ENCODE measurements around the gene ZC3H12A. TPM values are rescaled to one million over a fixed set of nuclear protein-coding genes. Genes with fewer than 3 reads are reported as not detected.
A peak's percentile ranks its signal among the peaks of the same experiment; 100 is the strongest.
"Not testable (repeated sequence)": the region's sequence is repeated elsewhere in the genome, so short reads cannot be mapped to it uniquely, and the experiment has no call there.

ZC3H12A gene
- total RNA-seq, 1 experiment from 2014 or later: 9.4 TPM

GRCh38 chr1:37502791-37503190 lies 28.4 kb downstream of the ZC3H12A start:
- in situ Hi-C loops (cut with HindIII; ENCODE audit: low pct_unique_long_range_greater_than_20kb, low sequenced_read_pairs); H3K9me3 ChIP-seq (ENCODE audit: control insufficient read depth, insufficient read depth, low read depth, low read length); DNase-seq (ENCODE audit: low read depth, low spot score); H3K4me3 ChIP-seq (ENCODE audit: low read depth in 2 of 2, low read length in 2 of 2); ATAC-seq; intact Hi-C loops (cut with micrococcal nuclease; ENCODE audit: unreplicated experiment); H3K27me3 ChIP-seq (ENCODE audit: control insufficient read depth, insufficient read depth, low read length); BruUV-seq (replicated peaks); H3K27ac ChIP-seq (ENCODE audit: low read length); H3K36me3 ChIP-seq (ENCODE audit: control insufficient read depth, insufficient read depth, low read length): not testable (repeated sequence)
- peaks cover 12% of the 10 kb centered on the region; the same call in 1 of the 2 replicates for H3K4me1 ChIP-seq (ENCODE audit: control insufficient read depth, insufficient read depth, low read length)
- ChIA-PET CTCF (interaction anchor here (0.6 kb wide), 1 partner anchor 31 kb away, joined by 5 read pairs; no protein-coding TSS in a partner anchor), POLR2A (interaction anchor here (0.6 kb wide), 1 partner anchor 15 kb away, joined by 3 read pairs; no protein-coding TSS in a partner anchor)

- Histone ChIP-seq H3K4me1 (ENCODE audit: control insufficient read depth, insufficient read depth, low read length) (no peaks in the 10 kb centered on the region), H3K27ac (ENCODE audit: low read length) (no peak overlapping the region), H3K4me3 (ENCODE audit: low read depth in 2 of 2, low read length in 2 of 2) (no peak overlapping the region), H3K36me3 (ENCODE audit: control insufficient read depth, insufficient read depth, low read length) (peaks cover 9% of the 10 kb centered on the region; the same call in 1 of the 2 replicates), H3K9me3 (ENCODE audit: control insufficient read depth, insufficient read depth, low read depth, low read length) (no peaks in the 10 kb centered on the region), H3K27me3 (ENCODE audit: control insufficient read depth, insufficient read depth, low read length) (no peaks in the 10 kb centered on the region)
- ATAC-seq (no peak), DNase-seq (ENCODE audit: low read depth, low spot score) (no peak)
- no peak for TF ChIP-seq SIN3A (IDR thresholded peaks at IDR 0.05; ENCODE audit: borderline replicate concordance, insufficient read depth, low read depth, low read length)
- ChIA-PET POLR2A (interaction anchor here (0.6 to 0.7 kb wide), 2 partner anchors 10 to 71 kb away, joined by 3 to 5 read pairs; no protein-coding TSS in a partner anchor), CTCF (interaction anchor here (0.6 kb wide), 1 partner anchor 13 kb away, joined by 4 read pairs; no protein-coding TSS in a partner anchor)
- no TSS peak for BruUV-seq (replicated peaks)
- in situ Hi-C loops (cut with HindIII; ENCODE audit: low pct_unique_long_range_greater_than_20kb, low sequenced_read_pairs): no loop called here
- intact Hi-C loops (cut with micrococcal nuclease; ENCODE audit: unreplicated experiment): no loop called here
These were observed 32.4 kb downstream of the ZC3H12A start for GRCh38 chr1:37506740-37507139.

GRCh38 chr1:37509181-37509580 lies 34.8 kb downstream of the ZC3H12A start:
- peaks cover 12% of the 10 kb centered on the region for H3K36me3 ChIP-seq (ENCODE audit: control insufficient read depth, insufficient read depth, low read length)
- H3K4me3 ChIP-seq (ENCODE audit: low read depth in 2 of 2, low read length in 2 of 2): no peak overlapping the region
- no TSS peak for BruUV-seq (replicated peaks)
- H3K9me3 ChIP-seq (ENCODE audit: control insufficient read depth, insufficient read depth, low read depth, low read length): no peaks in the 10 kb centered on the region
- DNase-seq (ENCODE audit: low read depth, low spot score): no peak
- peak; percentile 58 for TF ChIP-seq CTCF (IDR thresholded peaks at IDR 0.05)
- TF ChIP-seq REST (IDR thresholded peaks at IDR 0.05; ENCODE audit: insufficient read depth in 1 of 2, low read depth in 2 of 2, low read length in 1 of 2): no peak
- ChIA-PET POLR2A (no interaction called here), CTCF (interaction anchor here (0.7 kb wide), 1 partner anchor 1148 kb away, joined by 3 read pairs; no protein-coding TSS in a partner anchor)
- no peak overlapping the region for H3K27ac ChIP-seq (ENCODE audit: low read length)
- in situ Hi-C loops (cut with HindIII; ENCODE audit: low pct_unique_long_range_greater_than_20kb, low sequenced_read_pairs): no loop called here
- H3K27me3 ChIP-seq (ENCODE audit: control insufficient read depth, insufficient read depth, low read length): no peaks in the 10 kb centered on the region
- intact Hi-C loops (cut with micrococcal nuclease; ENCODE audit: unreplicated experiment): no loop called here
- ATAC-seq: peak; percentile 75; the same call in 1 of the 2 replicates
- peaks cover 7% of the 10 kb centered on the region for H3K4me1 ChIP-seq (ENCODE audit: control insufficient read depth, insufficient read depth, low read length)

All from Panc1 (cell line).